GM12892 (cell line): ENCODE data around the gene ARL4D.

Source experiments
- POLR2A ChIP-seq: IDR thresholded peaks from 2 replicates; pipeline ENCODE4 v1.6.1; 2011; ENCODE audit warnings: low read depth, low read length, control low read depth
- POLR2AphosphoS5 ChIP-seq: IDR thresholded peaks from 2 replicates; pipeline ENCODE4 v1.6.1; 2011; ENCODE audit warnings: low read depth, low read length, control low read depth
- TAF1 ChIP-seq: IDR thresholded peaks from 2 replicates; pipeline ENCODE4 v1.6.1; 2011; ENCODE audit warnings: low read depth, mild to moderate bottlenecking, control low read depth, low read length, borderline replicate concordance

DNA sequence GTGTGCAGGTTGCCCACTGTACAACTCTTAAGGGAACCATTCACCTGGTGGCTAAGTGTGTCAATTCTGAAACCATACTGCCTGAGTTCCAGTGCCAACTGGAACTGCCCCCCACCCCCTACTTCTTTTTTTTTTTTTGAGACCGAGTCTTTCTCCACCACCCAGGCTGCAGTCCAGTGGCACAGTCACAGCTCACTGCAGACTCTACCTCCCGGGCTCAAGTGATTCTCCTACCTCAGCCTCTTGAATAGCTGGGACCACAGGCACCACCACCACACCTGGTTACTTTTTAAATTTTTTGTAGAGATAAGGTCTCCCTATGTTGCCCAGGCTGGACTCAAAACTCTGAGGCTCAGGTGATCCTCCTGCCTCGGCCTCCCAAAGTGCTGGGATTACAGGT is 44.6 kb downstream of the ARL4D start:
- no peak for TF ChIP-seq POLR2A
- no peak for TF ChIP-seq POLR2AphosphoS5
- TF ChIP-seq TAF1, result no peak
